D341Med (cell line): ENCODE measurements around the gene SLC25A21.
"Not testable (repeated sequence)": the region's sequence is repeated elsewhere in the genome, so short reads cannot be mapped to it uniquely, and the experiment has no call there.

ENCODE experiments used
- DNase-seq: peaks from one replicate; pipeline ENCODE4 v3.0.0; 2012; ENCODE audit warnings: low spot score

SLC25A21 gene

DNA sequence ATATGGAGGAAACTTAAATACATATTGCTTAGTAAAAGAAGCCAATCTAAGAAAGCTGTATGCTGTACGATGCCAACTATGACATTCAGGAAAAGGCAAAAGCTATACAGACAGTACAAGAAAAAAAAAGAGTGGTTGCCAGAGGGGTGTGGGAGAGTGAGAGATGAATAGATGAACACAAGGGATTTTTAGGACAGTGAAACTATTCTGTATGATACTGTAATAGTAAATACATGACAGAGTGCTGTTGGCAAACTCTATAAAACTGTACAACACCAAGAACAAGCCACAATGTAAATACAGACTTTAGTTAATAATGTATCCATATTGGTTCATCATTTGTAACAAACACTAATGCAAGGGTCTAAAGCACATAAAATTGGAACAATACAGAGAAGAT lies 14.5 kb upstream of the SLC25A21 start:
- no peak for DNase-seq

DNA sequence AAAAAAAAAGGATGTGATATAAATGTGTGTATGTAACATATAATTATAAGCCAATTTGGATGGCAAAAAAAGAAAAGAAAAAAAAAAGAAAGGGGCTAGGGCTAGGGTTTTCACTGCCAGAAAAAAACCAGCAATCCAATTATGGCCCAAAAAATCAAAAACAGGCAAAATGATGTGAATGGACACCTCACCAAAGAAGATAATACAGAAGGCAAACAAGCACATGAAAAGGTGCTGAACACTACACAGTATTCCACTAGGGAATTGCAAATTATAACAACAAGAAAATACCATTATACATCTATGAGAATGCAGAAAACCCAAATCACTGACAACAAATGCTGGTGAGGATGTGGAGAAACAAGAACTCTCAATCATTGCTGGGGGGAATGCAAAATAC lies 13.3 kb upstream of the SLC25A21 start:
- no peak for DNase-seq

DNA sequence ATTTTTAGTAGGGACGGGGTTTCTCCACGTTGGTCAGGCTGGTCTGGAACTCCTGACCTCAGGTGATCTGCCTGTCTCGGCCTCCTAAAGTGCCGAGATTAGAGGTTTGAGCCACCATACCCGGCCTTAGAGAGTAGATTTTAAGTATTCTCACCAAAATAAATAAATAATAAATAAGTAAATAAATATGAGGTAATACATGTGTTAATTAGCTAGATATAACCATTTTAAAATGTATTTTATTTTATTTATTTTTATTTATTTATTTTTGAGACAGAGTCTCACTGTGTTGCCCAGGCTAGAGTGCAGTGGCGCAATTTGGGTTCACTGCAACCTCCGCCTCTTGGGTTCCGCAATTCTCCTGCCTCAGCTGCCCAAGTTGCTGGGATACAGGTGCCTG lies 12.1 kb upstream of the SLC25A21 start:
- DNase-seq, result not testable (repeated sequence)

DNA sequence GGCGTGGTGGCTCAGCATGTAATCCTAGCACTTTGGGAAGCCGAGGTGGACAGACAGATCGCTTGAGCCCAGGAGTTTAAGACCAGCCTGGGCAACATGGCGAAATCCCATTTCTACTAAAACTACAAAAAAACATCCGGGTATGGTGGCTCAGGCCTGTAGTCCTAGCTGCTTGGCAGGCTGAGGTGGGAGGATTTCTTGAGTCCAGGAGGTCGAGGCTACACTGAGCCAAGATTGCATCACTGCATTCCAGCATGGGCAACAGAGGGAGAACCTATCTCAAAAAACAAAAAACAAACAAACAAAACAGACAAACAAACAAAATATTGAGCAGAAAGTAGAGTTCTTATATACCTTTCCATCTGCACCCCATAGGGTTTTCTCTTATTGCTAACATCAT lies 9.0 kb upstream of the SLC25A21 start:
- DNase-seq, result no peak

DNA sequence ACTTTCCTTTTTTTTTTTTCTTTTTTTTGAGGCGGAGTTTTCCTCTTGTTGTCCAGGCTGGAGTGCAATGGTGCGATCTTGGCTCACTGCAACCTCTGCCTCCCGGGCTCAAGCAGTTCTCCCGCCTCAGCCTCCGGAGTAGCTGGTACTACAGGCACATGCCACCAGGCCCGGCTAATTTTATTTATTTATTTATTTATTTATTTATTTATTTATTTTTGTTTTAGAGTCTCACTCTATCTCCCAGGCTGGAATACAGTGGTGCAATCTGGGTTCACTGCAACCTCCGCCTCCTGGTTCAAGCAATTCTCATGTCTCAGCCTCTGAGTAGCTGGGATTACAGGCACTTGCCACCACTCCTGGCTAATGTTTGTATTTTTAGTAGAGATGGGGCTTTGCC lies 8.5 kb upstream of the SLC25A21 start:
- DNase-seq, result not testable (repeated sequence)

DNA sequence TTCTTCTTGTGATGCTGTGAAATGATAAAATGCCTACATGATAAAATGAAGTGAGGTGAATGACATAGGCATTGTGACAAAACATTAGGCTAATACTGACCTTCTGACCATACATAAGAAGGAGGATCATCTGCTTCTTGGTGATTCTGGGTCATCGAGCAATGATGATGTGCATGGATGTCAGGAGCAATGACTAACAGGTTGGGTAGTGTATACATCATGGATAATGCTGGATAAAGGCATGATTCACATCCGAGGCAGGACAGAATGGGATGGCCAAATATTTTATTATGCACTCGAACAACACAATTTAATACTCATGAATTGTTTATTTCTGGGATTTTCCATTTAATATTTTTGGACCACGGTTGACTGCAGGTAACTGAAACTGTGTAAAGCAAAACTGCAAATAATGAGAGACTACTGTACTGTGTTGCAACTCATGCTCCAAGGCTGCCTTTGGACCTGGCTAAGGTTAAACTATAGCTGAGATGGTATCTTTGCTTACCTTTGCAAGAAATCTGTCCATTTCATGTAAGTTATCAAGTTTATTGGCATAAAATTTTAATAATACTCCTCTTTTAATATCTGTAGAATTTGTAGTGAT lies 7.6 kb upstream of the SLC25A21 start:
- DNase-seq, result no peak

DNA sequence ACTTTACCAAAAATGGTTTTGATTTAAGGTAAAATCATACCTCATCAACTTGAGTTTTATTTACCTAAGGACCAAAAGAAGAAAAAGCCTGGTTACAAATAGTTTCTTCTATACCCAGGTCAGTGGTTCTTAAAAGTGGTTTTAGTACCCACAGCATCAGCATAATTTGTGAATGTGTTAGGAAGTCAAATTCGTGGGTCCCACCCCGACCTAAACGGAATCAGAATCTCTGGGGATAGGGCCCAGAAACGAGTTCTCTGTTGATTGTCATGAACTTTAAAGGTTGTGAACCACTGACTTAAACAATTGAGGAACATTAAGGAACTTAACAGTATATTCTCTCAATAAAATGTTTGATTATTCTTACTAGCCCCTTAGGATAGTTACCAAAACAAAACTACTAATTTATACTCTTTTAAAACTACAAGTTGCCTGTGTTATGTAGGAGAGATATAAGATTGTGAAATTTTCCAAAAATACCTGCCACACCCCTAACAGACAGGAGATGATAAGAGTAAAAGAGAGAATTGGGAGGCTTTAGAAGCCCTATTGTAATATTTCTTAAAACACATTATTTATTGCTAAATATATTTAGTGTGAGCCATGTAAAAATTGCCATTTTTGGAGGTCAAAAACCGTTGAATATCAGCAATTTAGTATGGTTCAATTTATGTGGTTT lies 669 bp upstream of the SLC25A21 start:
- DNase-seq, result no peak

DNA sequence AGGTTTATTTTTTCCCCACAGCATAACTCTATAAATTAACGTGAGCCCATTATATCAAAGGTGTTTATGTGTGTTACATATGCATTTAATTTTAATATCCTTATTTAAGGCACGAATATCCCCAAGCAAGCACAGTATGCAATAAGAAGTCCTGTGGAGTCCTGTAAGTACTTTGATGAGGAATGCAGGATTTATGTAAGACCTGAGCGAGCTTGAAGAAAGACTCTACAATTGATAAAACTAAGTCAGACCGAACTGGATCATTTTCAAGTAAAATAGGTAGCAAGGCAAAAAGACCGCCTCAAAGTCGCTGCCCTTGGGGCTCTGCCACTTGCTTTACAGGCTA lies 755 bp downstream of the SLC25A21 start:
- DNase-seq, result no peak

DNA sequence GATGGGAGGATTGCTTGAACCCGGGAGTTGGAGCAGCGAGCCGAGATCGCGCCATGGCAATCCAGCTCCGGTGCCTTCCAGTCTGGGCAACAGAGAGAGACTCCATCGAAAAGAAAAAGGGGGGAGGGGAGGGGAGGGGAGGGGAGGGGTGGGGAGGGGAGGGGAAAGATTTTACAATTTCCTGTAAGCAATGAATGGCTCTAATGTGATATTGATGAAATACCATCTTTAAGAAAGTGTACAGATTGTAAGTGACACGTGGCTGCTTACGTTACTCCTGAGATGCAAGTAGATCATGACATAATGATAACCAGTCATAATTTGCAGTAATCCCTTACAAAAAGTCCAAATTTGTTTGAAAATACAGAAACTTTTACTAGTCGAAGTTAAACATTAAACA lies 1.4 kb downstream of the SLC25A21 start:
- no peak for DNase-seq

DNA sequence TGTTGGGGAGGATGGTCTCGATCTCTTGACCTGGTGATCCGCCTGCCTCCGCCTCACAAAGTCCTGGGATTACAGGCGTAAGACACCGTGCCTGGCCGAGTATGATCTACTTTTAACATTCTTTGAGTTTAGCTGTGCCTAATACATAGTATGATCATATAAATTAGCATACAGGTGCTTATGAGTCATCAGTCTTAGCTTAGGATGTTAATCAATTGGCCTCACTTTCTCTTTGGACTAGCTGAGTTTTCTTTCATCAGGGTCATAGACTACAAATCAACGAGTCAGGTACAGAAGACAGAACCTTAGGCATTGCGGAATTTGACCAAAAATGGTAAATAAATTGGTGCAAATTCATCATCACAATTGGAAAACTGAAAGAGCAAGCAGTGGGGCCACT lies 2.2 kb downstream of the SLC25A21 start:
- no peak for DNase-seq

DNA sequence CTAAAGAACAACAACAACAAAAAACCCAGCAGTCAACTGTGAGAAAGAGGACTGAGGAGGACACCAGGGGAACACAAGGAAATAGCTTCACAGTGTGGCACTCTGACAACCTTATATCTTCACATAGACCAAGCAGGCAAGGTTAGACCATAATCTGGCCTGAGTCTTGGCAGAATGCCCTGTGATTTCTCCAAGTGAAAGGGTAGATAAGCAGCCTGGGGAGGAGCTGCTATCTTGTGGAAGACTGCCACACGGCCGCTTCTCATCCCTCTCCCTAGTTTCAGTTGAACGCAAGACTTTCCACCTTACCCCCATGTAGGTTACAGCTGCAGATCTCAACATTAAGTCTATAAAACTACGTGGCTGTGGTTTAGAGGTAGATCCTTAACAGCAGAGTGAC lies 3.7 kb downstream of the SLC25A21 start:
- no peak for DNase-seq

DNA sequence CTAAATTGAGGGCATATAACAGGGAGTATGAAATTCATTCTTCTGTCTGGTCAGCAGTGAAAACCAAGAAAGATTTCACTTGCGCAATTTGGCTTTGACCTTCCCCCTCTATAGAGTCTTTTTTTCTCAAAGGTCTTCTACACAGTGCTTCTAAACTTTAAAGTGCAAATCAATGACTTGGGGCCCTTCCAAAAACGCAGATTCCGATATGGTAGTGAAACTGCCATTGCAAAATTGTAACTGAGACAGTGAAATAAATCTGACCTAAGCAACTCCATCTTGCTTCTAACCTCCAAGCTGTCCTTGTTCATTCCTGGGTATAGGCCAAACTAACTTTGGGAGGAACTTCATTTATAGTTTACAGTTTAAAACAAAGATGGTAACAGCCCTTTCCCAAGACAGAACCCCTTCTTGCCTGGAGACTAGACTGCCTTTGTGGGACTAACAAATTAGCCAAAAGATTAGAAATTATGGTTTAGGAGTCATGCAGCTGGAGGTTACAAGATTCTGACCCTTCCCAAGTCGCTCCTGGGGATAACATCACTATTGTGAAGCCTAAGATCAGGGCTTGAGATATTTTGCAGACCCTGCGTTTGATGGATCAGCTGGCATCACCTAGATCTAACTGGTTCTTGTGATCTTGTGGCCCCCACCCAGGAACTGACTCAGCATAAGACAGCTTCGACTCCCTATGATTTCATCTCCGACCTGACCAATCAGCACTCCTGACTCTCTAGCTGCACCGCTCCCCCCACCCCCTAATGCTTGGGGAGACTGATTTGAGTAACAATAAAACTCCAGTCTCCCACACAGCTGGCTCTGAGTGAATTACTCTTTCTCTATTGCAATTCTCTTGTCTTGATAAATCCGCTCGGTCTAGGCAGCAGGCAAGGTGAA lies 5.0 kb downstream of the SLC25A21 start:
- no peak for DNase-seq

DNA sequence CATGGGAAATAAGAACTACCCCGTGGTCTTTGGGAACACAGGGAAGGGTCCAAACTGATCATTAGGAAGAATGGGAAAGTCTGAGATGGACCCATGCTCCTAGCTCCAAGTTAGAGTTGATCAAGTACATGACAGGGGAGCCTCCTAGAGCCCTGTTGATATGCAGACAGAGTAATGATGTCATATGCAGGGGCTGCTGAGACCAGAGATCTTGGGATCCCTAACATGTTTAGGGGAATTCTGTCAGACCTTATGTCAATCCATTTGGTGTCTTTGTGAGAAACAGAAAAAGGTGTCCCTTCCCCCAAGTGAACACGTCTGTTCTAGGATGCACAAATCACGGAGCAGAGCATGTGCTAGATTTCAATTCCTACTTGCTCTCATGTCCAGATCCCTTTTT lies 6.6 kb downstream of the SLC25A21 start:
- no peak for DNase-seq

DNA sequence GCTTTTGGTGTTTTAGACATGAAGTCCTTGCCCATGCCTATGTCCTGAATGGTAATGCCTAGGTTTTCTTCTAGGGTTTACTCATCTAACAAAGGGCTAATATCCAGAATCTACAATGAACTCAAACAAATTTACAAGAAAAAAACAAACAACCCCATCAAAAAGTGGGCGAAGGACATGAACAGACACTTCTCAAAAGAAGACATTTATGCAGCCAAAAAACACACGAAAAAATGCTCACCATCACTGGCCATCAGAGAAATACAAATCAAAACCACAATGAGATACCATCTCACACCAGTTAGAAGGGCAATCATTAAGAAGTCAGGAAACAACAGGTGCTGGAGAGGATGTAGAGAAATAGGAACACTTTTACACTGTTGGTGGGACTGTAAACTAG lies 10.1 kb downstream of the SLC25A21 start:
- not testable (repeated sequence) for DNase-seq

DNA sequence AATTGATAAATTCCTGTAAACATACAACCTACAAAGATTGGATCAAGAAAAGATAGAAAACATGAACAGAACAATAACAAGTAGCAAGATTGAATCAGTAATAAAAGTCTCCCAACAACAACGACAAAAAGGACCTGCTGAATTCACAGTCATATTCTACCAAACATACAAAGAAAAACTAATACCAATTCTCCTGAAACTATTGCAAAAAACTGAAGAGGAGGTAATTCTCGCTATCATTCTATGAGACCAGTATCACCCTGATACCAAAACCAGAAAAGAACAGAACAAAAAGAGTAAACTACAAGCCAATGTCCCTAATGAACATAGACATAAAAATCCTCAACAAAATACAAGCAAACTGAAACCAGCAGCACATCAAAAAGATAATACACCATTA lies 14.4 kb downstream of the SLC25A21 start:
- DNase-seq, result no peak

DNA sequence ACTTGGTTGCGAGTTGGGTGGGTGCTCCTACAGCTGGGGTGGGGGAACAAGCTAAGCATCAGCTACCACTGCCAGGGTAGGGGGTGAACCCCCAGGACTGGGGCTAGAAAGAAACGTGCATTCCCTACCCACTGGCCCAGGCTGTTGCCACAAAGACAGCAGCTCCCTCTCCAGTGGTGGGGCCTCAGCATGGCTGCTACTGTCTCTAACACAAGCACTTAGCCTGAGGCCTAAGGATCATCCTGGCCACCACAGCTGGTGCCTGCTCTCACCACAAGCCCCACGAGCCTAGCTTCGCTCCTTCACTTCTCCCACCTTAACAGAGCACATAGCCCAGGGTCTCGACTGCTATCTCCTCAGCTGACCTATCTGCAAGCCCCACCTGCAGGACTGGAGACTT lies 18.9 kb downstream of the SLC25A21 start:
- DNase-seq, result no peak

DNA sequence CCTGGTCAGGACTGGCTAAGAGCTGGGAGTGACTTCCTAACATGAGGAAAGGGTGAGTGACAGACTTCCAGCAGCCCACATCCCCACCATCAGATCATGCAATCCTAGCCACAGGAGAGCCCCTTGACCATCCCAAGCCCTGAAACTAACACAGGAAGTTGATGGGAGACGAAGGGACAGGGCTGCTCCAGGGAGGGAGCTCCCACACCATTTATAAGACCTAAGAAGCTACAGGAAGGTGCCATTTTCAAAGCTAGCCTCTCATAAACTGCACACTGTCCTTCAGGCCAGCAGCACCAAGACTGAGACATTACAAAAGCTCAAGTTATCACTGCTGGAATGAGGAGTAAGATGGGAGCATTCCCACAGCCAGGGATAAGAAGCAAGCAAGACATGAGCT lies 19.4 kb downstream of the SLC25A21 start:
- DNase-seq, result no peak

DNA sequence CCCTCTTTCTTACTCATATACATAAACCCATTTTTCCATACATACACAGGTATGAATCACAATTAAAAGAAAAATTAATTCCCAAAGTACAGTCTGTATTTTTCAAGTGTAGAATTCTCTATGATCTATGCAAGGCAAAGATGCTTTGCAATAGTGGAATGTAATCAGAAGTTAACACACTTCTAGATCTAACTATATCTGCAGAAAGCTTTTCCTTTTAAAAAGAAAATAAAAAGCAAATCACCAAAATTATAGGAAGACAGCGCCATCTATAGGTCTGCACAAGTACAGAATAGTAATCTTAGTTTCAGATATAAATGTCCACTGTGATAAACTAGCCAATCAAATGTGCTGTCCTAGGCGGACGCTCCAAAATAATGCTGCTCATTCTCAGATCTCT lies 22.0 kb downstream of the SLC25A21 start:
- peak; percentile 41 for DNase-seq

DNA sequence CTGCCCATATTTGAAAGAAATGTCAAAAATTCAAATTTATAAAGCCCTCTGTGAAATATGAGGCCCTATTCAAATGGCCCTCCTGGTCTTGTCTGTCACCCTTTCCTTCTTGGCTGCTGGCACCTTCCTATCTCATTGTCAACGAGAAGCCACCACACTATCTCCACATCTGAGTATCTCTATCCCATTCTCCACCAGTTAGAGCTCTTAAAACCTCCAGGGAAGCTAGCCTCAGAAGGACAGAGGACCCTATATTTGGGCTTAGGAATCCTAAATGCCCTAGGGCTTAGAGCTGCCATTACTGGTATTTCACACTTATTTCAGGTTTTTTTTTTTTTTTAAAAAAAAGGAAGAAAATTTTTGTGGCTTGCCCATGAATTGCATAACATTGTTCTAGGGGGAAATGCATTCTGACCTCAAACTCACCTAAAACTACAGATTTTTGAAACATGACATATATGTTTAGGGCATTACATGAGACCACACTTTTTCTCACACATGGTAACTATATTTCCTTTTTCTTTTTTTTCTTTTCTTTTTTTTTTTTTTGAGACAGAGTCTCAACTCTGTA lies 25.0 kb downstream of the SLC25A21 start:
- no peak for DNase-seq

DNA sequence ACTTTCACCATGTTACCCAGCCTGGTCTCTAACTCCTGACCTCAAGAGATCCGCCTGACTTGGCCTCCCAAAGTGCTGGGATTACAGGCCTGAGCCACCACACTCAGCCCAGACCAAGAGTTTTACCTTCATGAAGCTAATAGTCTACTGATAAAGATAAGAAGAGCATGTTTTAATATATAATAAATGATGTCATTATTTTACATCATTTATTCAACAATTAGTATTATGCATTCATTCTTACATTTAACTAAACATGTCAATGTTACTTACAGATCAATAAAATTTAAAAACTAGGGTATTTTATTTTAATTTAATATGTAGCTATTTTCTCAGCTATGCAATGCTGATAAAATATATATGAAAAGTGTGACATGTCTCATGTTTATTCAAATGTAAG lies 26.0 kb downstream of the SLC25A21 start:
- DNase-seq, result not testable (repeated sequence)

DNA sequence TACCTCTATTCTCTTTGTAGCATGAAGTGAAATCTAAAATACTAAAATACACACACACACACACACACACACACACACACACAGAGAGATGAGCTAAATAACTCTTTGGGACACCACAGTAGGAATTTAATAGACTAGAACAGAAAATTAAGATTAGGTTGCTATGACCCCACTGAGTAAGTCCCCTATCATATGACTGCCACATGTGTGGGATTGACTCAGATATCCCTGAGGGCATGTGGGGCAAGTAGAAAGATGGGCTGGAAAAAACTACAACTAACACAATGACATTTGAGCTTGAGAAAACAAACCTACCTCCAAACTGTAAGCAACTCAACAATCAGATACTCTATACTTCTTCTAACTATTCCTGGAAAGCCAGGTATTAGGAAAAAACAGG lies 27.0 kb downstream of the SLC25A21 start:
- DNase-seq, result no peak

DNA sequence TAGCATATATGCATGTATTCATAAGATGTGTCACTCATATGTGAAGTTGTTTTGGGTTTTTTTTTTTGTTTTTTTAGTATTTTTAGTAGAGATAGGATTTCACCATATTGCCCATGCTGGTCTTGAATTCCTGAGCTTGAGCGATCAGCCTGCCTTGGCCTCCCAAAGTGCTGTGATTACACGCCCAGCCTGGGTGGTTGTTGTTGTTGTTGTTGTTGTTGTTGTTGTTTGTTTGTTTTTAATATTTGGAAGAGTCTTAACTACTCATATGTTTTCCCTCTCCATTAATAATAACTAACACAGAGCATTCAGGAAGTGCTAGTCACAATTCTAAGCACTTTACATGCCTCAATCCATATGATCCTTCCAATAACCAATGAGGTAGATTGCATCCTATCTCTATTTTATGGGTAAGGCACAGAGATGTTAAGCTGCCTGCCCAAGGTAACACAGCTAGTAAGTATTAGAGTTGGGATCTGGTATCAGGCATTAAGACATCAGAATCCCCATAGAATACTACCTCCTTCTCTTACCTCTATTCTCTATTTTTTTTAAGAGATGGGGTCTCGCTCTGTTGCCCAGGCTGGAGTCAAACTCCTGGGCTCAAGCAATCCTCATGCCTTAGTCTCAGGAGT lies 27.6 kb downstream of the SLC25A21 start:
- no peak for DNase-seq

DNA sequence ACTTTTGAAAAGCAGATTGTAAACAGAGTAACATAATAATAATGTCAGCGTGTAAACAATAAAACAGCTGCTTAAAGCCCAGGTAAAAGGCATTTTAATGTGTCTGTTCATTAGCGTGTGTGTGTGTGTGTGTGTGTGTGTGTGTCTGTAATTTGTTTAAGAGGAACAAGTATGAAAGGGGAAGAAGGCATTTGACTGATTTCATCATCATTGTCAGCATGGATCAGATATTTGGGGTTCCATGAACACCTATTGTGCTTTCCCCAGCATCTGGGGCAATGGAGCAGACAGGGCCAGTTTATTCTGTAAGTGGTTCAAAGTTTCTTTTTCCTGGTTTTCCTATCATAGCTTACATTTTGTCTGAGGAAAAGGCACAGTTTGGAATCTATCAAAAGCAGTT lies 28.9 kb downstream of the SLC25A21 start:
- no peak for DNase-seq
